CD8-positive, alpha-beta memory T cell (primary cell): ENCODE measurements around the gene SPSB1. TPM values are rescaled to one million over a fixed set of nuclear protein-coding genes. Genes with fewer than 3 reads are reported as not detected.

ENCODE experiments used
- CTCF ChIA-PET: fragments of 350-600 bp; sonication (Branson Sonifier 250); formaldehyde crosslinking; loops from one replicate; lab custom pipeline; 2021; ENCODE audit warnings: antibody characterized with exemption; lab: Charles Lee
- POLR2A ChIA-PET: fragments of 350-600 bp; sonication (Branson Sonifier 250); formaldehyde crosslinking; loops from one replicate; lab custom pipeline; 2021; ENCODE audit warnings: antibody characterized with exemption; lab: Charles Lee
- DNase-seq, 5 donors: peaks; one replicate each; pipeline versions ENCODE4 v3.0.0 to v3.0.0-alpha.2; 2020 to 2022; ENCODE audit warnings: mixed read lengths in 1 of 5
- H3K27ac ChIP-seq: one replicate; pipeline ENCODE4 v1.7.0; 2013; ENCODE audit warnings: low read depth, mild to moderate bottlenecking, low read length, moderate library complexity
- H3K27me3 ChIP-seq: 2 replicates; pipeline ENCODE4 v1.7.0; 2013; ENCODE audit warnings: low read length, mild to moderate bottlenecking; ENCODE audit not compliant: insufficient read depth, poor library complexity, severe bottlenecking
- H3K36me3 ChIP-seq: 2 replicates; pipeline ENCODE4 v1.7.0; 2013; ENCODE audit warnings: mild to moderate bottlenecking, low read length, moderate library complexity; ENCODE audit not compliant: insufficient read depth
- H3K4me1 ChIP-seq: 2 replicates; pipeline ENCODE4 v1.7.0; 2013; ENCODE audit warnings: mild to moderate bottlenecking, low read length, moderate library complexity; ENCODE audit not compliant: insufficient read depth
- H3K4me3 ChIP-seq: 2 replicates; pipeline ENCODE4 v1.7.0; 2013; ENCODE audit warnings: mild to moderate bottlenecking, low read length
- H3K9me3 ChIP-seq: 2 replicates; pipeline ENCODE4 v1.7.0; 2013; ENCODE audit warnings: mild to moderate bottlenecking, low read length
- H3K27ac Mint-ChIP-seq, 8 donors: one replicate each; pipeline ENCODE4 v1.8.0; 2020 to 2021; ENCODE audit warnings: mixed read lengths in 8 of 8, mild to moderate bottlenecking in 6 of 8, inconsistent platforms in 3 of 8, moderate library complexity in 3 of 8
- H3K27me3 Mint-ChIP-seq, 2 donors: one replicate each; pipeline ENCODE4 v1.8.0; 2020 to 2021; ENCODE audit warnings: mixed read lengths in 2 of 2, mild to moderate bottlenecking in 1 of 2, moderate library complexity in 1 of 2
- H3K36me3 Mint-ChIP-seq, 3 donors: one replicate each; pipeline ENCODE4 v1.8.0; 2020 to 2021; ENCODE audit warnings: mixed read lengths in 3 of 3, inconsistent platforms in 1 of 3, mild to moderate bottlenecking in 1 of 3
- H3K4me1 Mint-ChIP-seq, 3 donors: one replicate each; pipeline ENCODE4 v1.8.0; 2020 to 2021; ENCODE audit warnings: mixed read lengths in 3 of 3, inconsistent platforms in 1 of 3, mild to moderate bottlenecking in 1 of 3
- H3K4me3 Mint-ChIP-seq, 7 donors: one replicate each; pipeline ENCODE4 v1.8.0; 2020 to 2021; ENCODE audit warnings: mixed read lengths in 7 of 7, mild to moderate bottlenecking in 6 of 7, moderate library complexity in 4 of 7, inconsistent platforms in 2 of 7
- H3K9me3 Mint-ChIP-seq, 5 donors: one replicate each; pipeline ENCODE4 v1.8.0; 2020 to 2022; ENCODE audit warnings: mixed read lengths in 5 of 5, mild to moderate bottlenecking in 3 of 5, moderate library complexity in 2 of 5, inconsistent platforms in 1 of 5
- polyA plus RNA-seq: library from polyadenylated mRNA; unstranded; fragments of 300-500 nt; fragmentation: Illumina TruSeq; gene quantifications from one replicate; pipeline ENCODE4 v1.2.3, GENCODE V29; 2021
- total RNA-seq, 2 experiments: library from RNA; stranded (reverse); gene quantifications; one replicate each; pipeline ENCODE4 v1.2.3, GENCODE V29; 2021

SPSB1 gene
- total and polyA plus RNA-seq, 3 experiments from 2014 or later, result 0.92 to 2.8 (median 1.2) TPM

- no peak overlapping the region for H3K27ac ChIP-seq
- ChIA-PET POLR2A (no interaction called here), CTCF (no interaction called here)
- Mint-ChIP-seq H3K36me3 (no peaks in the 10 kb centered on the region), H3K4me3 (no peak overlapping the region), H3K4me1 (peaks cover 0 to 5% (median 0%) of the 10 kb centered on the region in 3 donors), H3K27ac (no peak overlapping the region), H3K9me3 (no peaks in the 10 kb centered on the region), H3K27me3 (no peaks in the 10 kb centered on the region)
- no peaks in the 10 kb centered on the region for H3K36me3 ChIP-seq
- peaks cover 7% of the 10 kb centered on the region for H3K4me1 ChIP-seq
- H3K9me3 ChIP-seq, result no peaks in the 10 kb centered on the region
- no peak overlapping the region for H3K4me3 ChIP-seq
- no peaks in the 10 kb centered on the region for H3K27me3 ChIP-seq
- no peak for DNase-seq
Measured at GRCh38 chr1:9366943-9367780, 74.5 kb downstream of the SPSB1 start.

- no peak overlapping the region for H3K27ac ChIP-seq
- H3K9me3 ChIP-seq, result no peaks in the 10 kb centered on the region
- no peak overlapping the region for H3K4me3 ChIP-seq
- ChIA-PET POLR2A (no interaction called here), CTCF (no interaction called here)
- H3K9me3 Mint-ChIP-seq, result no peaks in the 10 kb centered on the region
- H3K4me3 Mint-ChIP-seq, result no peak overlapping the region
- no peaks in the 10 kb centered on the region for H3K36me3 Mint-ChIP-seq
- H3K36me3 ChIP-seq, result no peaks in the 10 kb centered on the region
- peaks cover 0 to 5% (median 0%) of the 10 kb centered on the region in 3 donors for H3K4me1 Mint-ChIP-seq
- H3K27me3 Mint-ChIP-seq, result no peaks in the 10 kb centered on the region
- DNase-seq, result no peak
- H3K27ac Mint-ChIP-seq, result no peak overlapping the region
- H3K4me1 ChIP-seq, result peaks cover 7% of the 10 kb centered on the region
- H3K27me3 ChIP-seq, result no peaks in the 10 kb centered on the region
Measured at GRCh38 chr1:9367806-9368205, 75.1 kb downstream of the SPSB1 start.

GRCh38 chr1:9368356-9368755 lies 75.7 kb downstream of the SPSB1 start:
- Mint-ChIP-seq H3K27me3 (no peaks in the 10 kb centered on the region), H3K4me3 (no peak overlapping the region), H3K36me3 (no peaks in the 10 kb centered on the region), H3K4me1 (peaks cover 0 to 5% (median 0%) of the 10 kb centered on the region in 3 donors), H3K27ac (no peak overlapping the region), H3K9me3 (no peaks in the 10 kb centered on the region)
- ChIA-PET POLR2A (no interaction called here), CTCF (no interaction called here)
- no peaks in the 10 kb centered on the region for H3K27me3 ChIP-seq
- DNase-seq, result peak in 1 of 5 donors; percentile 30
- H3K9me3 ChIP-seq, result no peaks in the 10 kb centered on the region
- H3K4me1 ChIP-seq, result peaks cover 7% of the 10 kb centered on the region
- H3K36me3 ChIP-seq, result no peaks in the 10 kb centered on the region
- H3K4me3 ChIP-seq, result no peak overlapping the region
- H3K27ac ChIP-seq, result no peak overlapping the region

GRCh38 chr1:9369964-9370788 lies 77.5 kb downstream of the SPSB1 start:
- H3K36me3 Mint-ChIP-seq, result no peaks in the 10 kb centered on the region
- peak overlapping the region in 1 of 8 donors; percentile 69 for H3K27ac Mint-ChIP-seq
- peaks cover 7% of the 10 kb centered on the region for H3K4me1 ChIP-seq
- H3K4me3 Mint-ChIP-seq, result no peak overlapping the region
- no peak for DNase-seq
- no peaks in the 10 kb centered on the region for H3K27me3 Mint-ChIP-seq
- H3K27me3 ChIP-seq, result no peaks in the 10 kb centered on the region
- H3K36me3 ChIP-seq, result no peaks in the 10 kb centered on the region
- H3K4me1 Mint-ChIP-seq, result peaks cover 0 to 5% (median 0%) of the 10 kb centered on the region in 3 donors
- POLR2A ChIA-PET, result no interaction called here
- no peaks in the 10 kb centered on the region for H3K9me3 Mint-ChIP-seq
- H3K27ac ChIP-seq, result no peak overlapping the region
- H3K4me3 ChIP-seq, result no peak overlapping the region
- H3K9me3 ChIP-seq, result no peaks in the 10 kb centered on the region
- CTCF ChIA-PET, result no interaction called here

GRCh38 chr1:9371391-9371935 lies 78.8 kb downstream of the SPSB1 start:
- H3K4me1 ChIP-seq, result peaks cover 7% of the 10 kb centered on the region
- no peaks in the 10 kb centered on the region for H3K9me3 ChIP-seq
- no peak overlapping the region for H3K4me3 ChIP-seq
- Mint-ChIP-seq H3K4me1 (peaks cover 0 to 5% (median 0%) of the 10 kb centered on the region in 3 donors), H3K27ac (no peak overlapping the region), H3K36me3 (no peaks in the 10 kb centered on the region), H3K4me3 (no peak overlapping the region), H3K27me3 (no peaks in the 10 kb centered on the region), H3K9me3 (no peaks in the 10 kb centered on the region)
- H3K27ac ChIP-seq, result no peak overlapping the region
- CTCF ChIA-PET, result no interaction called here
- DNase-seq, result no peak
- H3K27me3 ChIP-seq, result no peaks in the 10 kb centered on the region
- POLR2A ChIA-PET, result no interaction called here
- no peaks in the 10 kb centered on the region for H3K36me3 ChIP-seq

- H3K9me3 Mint-ChIP-seq, result no peaks in the 10 kb centered on the region
- H3K36me3 Mint-ChIP-seq, result no peaks in the 10 kb centered on the region
- POLR2A ChIA-PET, result no interaction called here
- no peak overlapping the region for H3K4me3 ChIP-seq
- H3K4me1 ChIP-seq, result peaks cover 7% of the 10 kb centered on the region
- no peaks in the 10 kb centered on the region for H3K27me3 Mint-ChIP-seq
- H3K27ac Mint-ChIP-seq, result no peak overlapping the region
- H3K4me3 Mint-ChIP-seq, result no peak overlapping the region
- no peaks in the 10 kb centered on the region for H3K36me3 ChIP-seq
- H3K4me1 Mint-ChIP-seq, result peaks cover 0 to 5% (median 0%) of the 10 kb centered on the region in 3 donors
- H3K27me3 ChIP-seq, result no peaks in the 10 kb centered on the region
- no peak for DNase-seq
- no peaks in the 10 kb centered on the region for H3K9me3 ChIP-seq
- H3K27ac ChIP-seq, result no peak overlapping the region
- CTCF ChIA-PET, result no interaction called here
Measured at GRCh38 chr1:9371951-9372350, 79.3 kb downstream of the SPSB1 start.

GRCh38 chr1:9373619-9374018 lies 80.9 kb downstream of the SPSB1 start:
- no peaks in the 10 kb centered on the region for H3K36me3 ChIP-seq
- Mint-ChIP-seq H3K27me3 (no peaks in the 10 kb centered on the region), H3K27ac (peak overlapping the region in 1 of 8 donors; percentile 51), H3K4me1 (no peaks in the 10 kb centered on the region), H3K4me3 (no peak overlapping the region), H3K9me3 (no peaks in the 10 kb centered on the region), H3K36me3 (no peaks in the 10 kb centered on the region)
- peaks cover 1% of the 10 kb centered on the region for H3K4me1 ChIP-seq
- ChIA-PET POLR2A (no interaction called here), CTCF (no interaction called here)
- no peaks in the 10 kb centered on the region for H3K27me3 ChIP-seq
- H3K4me3 ChIP-seq, result no peak overlapping the region
- no peaks in the 10 kb centered on the region for H3K9me3 ChIP-seq
- no peak for DNase-seq
- H3K27ac ChIP-seq, result no peak overlapping the region
